Tibial nerve (tissue), 4 donors: ENCODE measurements around the gene TUBGCP5.

Experiments used
- CTCF ChIP-seq, 5 experiments: fragments of 200-600 bp in 3 of 5; fragments of 450-650 bp in 2 of 5; sonication (generic) in 3 of 5; IDR thresholded peaks; one replicate each; pipeline ENCODE4 v1.5.1; 2016 to 2019; ENCODE audit warnings: antibody characterized with exemption in 5 of 5, mild to moderate bottlenecking in 3 of 5, moderate library complexity in 2 of 5
- EP300 ChIP-seq, 2 donors: sonication (generic); formaldehyde crosslinking; IDR thresholded peaks; one replicate each; pipeline ENCODE4 v1.6.1; 2017; ENCODE audit warnings: antibody characterized with exemption in 2 of 2, mild to moderate bottlenecking in 1 of 2
- POLR2A ChIP-seq, 2 donors: fragments of 450-650 bp; IDR thresholded peaks; one replicate each; pipeline ENCODE4 v1.6.1; 2017; ENCODE audit warnings: antibody characterized with exemption in 2 of 2, mild to moderate bottlenecking in 2 of 2, moderate library complexity in 2 of 2

- TF ChIP-seq CTCF (IDR thresholded peaks at IDR 0.05) (peak; percentile 28 to 62 (median 40)), POLR2A (IDR thresholded peaks at IDR 0.05) (no peak), EP300 (IDR thresholded peaks at IDR 0.05) (no peak)
Measured at GRCh38 chr15:23035964-23036566, 3.3 kb downstream of the TUBGCP5 start.
